Stomach (tissue), 9 donors: ENCODE data around the gene DFFB. TPM values are rescaled to one million over a fixed set of nuclear protein-coding genes. Genes with fewer than 3 reads are reported as not detected.

ENCODE experiments used
- DNase-seq, 2 donors: peaks; one replicate each; pipeline versions ENCODE4 v3.0.0 to v3.0.0-alpha.2; 2013 to 2019
- H3K27ac ChIP-seq, 5 donors: fragments of 200-600 bp in 4 of 5; sonication (generic) in 4 of 5; one replicate each; pipeline ENCODE4 v1.5.1; 2013 to 2019; ENCODE audit warnings: mild to moderate bottlenecking in 1 of 5, moderate library complexity in 1 of 5
- H3K27me3 ChIP-seq, 3 donors: fragments of 200-600 bp; sonication (generic); one replicate each; pipeline ENCODE4 v1.5.1; 2017 to 2019; ENCODE audit warnings: mixed run types in 1 of 3
- H3K36me3 ChIP-seq, 4 donors: fragments of 200-600 bp; sonication (generic); 1 replicate in 3 of 4; 2 replicates in 1 of 4; pipeline ENCODE4 v1.5.1; 2016 to 2019
- H3K4me1 ChIP-seq, 4 donors: fragments of 200-600 bp; sonication (generic); one replicate each; pipeline ENCODE4 v1.5.1; 2016 to 2019
- H3K4me3 ChIP-seq, 4 donors: fragments of 200-600 bp; sonication (generic) in 3 of 4; one replicate each; pipeline ENCODE4 v1.5.1; 2016 to 2019; ENCODE audit warnings: mild to moderate bottlenecking in 1 of 4
- H3K9me3 ChIP-seq, 4 donors: fragments of 200-600 bp; sonication (generic); one replicate each; pipeline ENCODE4 v1.5.1; 2016 to 2019
- CTCF ChIP-seq, 7 experiments: fragments of 450-650 bp in 4 of 7; fragments of 200-600 bp in 3 of 7; sonication (generic) in 3 of 7; IDR thresholded peaks; one replicate each; pipeline ENCODE4 v1.5.1; 2016 to 2019; ENCODE audit warnings: antibody characterized with exemption in 7 of 7, control low read depth in 2 of 7, mild to moderate bottlenecking in 1 of 7
- EP300 ChIP-seq: sonication (generic); formaldehyde crosslinking; IDR thresholded peaks from one replicate; pipeline ENCODE4 v1.6.1; 2017; ENCODE audit warnings: antibody characterized with exemption
- POLR2A ChIP-seq, 4 donors: fragments of 450-650 bp; IDR thresholded peaks; one replicate each; pipeline ENCODE4 v1.6.1; 2016; ENCODE audit warnings: antibody characterized with exemption in 4 of 4, control low read depth in 2 of 4, mild to moderate bottlenecking in 1 of 4, moderate library complexity in 1 of 4
- POLR2AphosphoS5 ChIP-seq, 3 donors: sonication (generic); formaldehyde crosslinking; IDR thresholded peaks; one replicate each; pipeline ENCODE4 v1.6.1; 2016; ENCODE audit warnings: antibody characterized with exemption in 3 of 3
- WGBS, 5 donors: extraction: QIAGEN DNeasy Blood & Tissue Kit in 3 of 5; methylation state at CpG; one replicate each; pipeline versions ENCODE4 v1.1.5 to v1.1.7; 2013 to 2018; 5-methylcytosine and 5-hydroxymethylcytosine counted together
- intact Hi-C: fragments of 100-400 bp; cut with DNase I; formaldehyde crosslinking; loops from one replicate; pipeline ENCODE4 v1.15.1; 2023; ENCODE audit warnings: low total_unique reads
- polyA plus RNA-seq, 3 donors: library from polyadenylated mRNA; stranded (reverse); fragments of 200-250 nt; gene quantifications; one replicate each; pipeline ENCODE4 v1.2.3, GENCODE V29; 2013
- total RNA-seq, 5 donors: library from RNA; depleted of rRNA; stranded (reverse); fragments of >200 nt; gene quantifications; one replicate each; pipeline versions ENCODE4 v1.1.0 to v1.2.3, GENCODE V29; 2014 to 2016
- donor health status: healthy with polysubstance abuse.
- donor health status: Bipolar disorder and iron deficiency.
- donor health status: healthy.

DFFB gene
- total and polyA plus RNA-seq, 8 donors: 1.2 to 9.3 (median 4.8) TPM

DNA sequence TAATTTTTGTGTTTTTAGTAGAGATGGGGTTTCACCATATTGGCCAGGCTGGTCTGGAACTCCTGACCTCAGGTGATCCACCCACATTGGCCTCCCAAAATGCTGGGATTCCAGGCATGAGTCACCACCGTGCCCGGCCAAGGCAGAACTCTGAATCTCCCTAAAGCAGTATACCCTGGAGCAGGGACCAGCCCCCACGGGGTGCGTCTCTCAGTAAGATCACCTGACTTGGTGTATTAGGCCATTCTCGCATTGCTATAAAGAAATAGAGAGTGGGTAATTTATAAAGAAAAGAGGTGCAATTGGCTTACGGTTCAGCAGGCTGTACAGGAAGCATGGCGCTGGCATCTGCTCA, 14.2 kb downstream of the DFFB start:
- WGBS, 5 donors: 94 to 97% (median 94%) methylated on average over 7 of the region's 7 CpGs

DNA sequence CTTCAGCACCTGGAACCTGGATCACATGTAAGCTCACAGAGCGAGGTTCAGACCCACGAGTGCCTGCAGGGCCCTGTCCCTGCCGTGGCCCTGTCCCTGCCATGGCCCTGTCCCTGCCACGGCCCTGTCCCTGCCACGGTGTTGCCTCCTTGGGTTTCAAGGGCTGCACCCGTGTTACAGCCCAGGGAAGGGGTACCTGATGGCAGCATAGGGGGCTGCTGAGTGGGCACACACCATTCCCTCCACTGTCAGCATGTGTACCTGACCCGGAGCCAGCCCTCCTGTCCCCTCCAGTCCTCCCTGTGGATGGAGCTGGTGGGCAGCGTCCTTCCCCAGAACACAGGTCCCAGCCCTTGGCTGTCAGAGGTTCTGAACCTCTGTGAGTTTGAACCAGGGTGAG, 15.3 kb downstream of the DFFB start:
- peaks cover 53 to 97% (median 94%) of the 10 kb centered on the region in 4 donors for H3K36me3 ChIP-seq
- H3K27me3 ChIP-seq: no peaks in the 10 kb centered on the region
- no peak for DNase-seq
- H3K4me1 ChIP-seq: no peaks in the 10 kb centered on the region
- no peak for TF ChIP-seq POLR2AphosphoS5 (IDR thresholded peaks at IDR 0.05)
- H3K9me3 ChIP-seq: no peaks in the 10 kb centered on the region
- WGBS, 5 donors: 89 to 95% (median 94%) methylated on average over 2 to 8 of the region's 8 CpGs
- no peak overlapping the region for H3K4me3 ChIP-seq
- no peak overlapping the region for H3K27ac ChIP-seq
- intact Hi-C loops: no loop called here

More for the DNA sequence above, 14.2 kb downstream of the DFFB start:
- H3K9me3 ChIP-seq: no peaks in the 10 kb centered on the region
- no peaks in the 10 kb centered on the region for H3K27me3 ChIP-seq
- intact Hi-C loops: no loop called here
- TF ChIP-seq CTCF (IDR thresholded peaks at IDR 0.05): no peak
- TF ChIP-seq EP300: no peak
- TF ChIP-seq POLR2A (IDR thresholded peaks at IDR 0.05): no peak
- no peak for TF ChIP-seq POLR2AphosphoS5 (IDR thresholded peaks at IDR 0.05)
- peaks cover 52 to 97% (median 96%) of the 10 kb centered on the region in 4 donors for H3K36me3 ChIP-seq
- no peaks in the 10 kb centered on the region for H3K4me1 ChIP-seq
- DNase-seq: no peak
- no peak overlapping the region for H3K4me3 ChIP-seq
- H3K27ac ChIP-seq: no peak overlapping the region

DNA sequence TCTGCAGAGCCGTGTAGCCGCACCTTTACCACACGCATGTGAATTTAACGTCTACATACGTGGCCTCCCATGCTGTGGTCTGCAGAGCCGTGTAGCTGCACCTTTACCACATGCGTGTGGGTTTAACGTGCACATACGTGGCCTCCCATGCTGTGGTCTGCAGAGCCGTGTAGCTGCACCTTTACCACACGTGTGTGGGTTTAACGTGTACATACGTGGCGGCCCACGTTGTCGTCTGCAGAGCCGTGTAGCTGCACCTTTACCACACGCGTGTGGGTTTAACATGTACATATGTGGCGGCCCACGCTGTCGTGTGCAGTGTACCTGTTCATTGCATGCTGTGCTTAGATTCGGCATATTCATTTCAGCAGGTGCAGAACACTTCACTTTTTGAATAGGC, 17.5 kb downstream of the DFFB start:
- Histone ChIP-seq H3K4me3 (no peak overlapping the region), H3K27me3 (no peaks in the 10 kb centered on the region), H3K4me1 (no peaks in the 10 kb centered on the region), H3K9me3 (peaks cover 0 to 17% (median 14%) of the 10 kb centered on the region in 4 donors), H3K27ac (no peak overlapping the region), H3K36me3 (peaks cover 44 to 98% (median 94%) of the 10 kb centered on the region in 4 donors)
- DNase-seq: no peak
- intact Hi-C loops: no loop called here
- WGBS, 5 donors: 94 to 96% (median 96%) methylated on average over 22 to 23 of the region's 23 CpGs
- TF ChIP-seq EP300: no peak
- TF ChIP-seq POLR2A (IDR thresholded peaks at IDR 0.05): no peak
- TF ChIP-seq POLR2AphosphoS5 (IDR thresholded peaks at IDR 0.05): no peak
- no peak for TF ChIP-seq CTCF (IDR thresholded peaks at IDR 0.05)

- 91 to 96% (median 93%) methylated on average over 15 to 16 of the region's 16 CpGs for WGBS, 5 donors
- no peak for DNase-seq
These were observed 19.4 kb downstream of the DFFB start for GRCh38 chr1:3876716-3877115.

More at GRCh38 chr1:3876716-3877115, 19.4 kb downstream of the DFFB start:
- Histone ChIP-seq H3K27ac (no peak overlapping the region), H3K4me1 (no peaks in the 10 kb centered on the region), H3K36me3 (peaks cover 35 to 97% (median 93%) of the 10 kb centered on the region in 4 donors), H3K4me3 (no peak overlapping the region), H3K27me3 (no peaks in the 10 kb centered on the region), H3K9me3 (peaks cover 0 to 17% (median 14%) of the 10 kb centered on the region in 4 donors)
- TF ChIP-seq EP300: no peak
- TF ChIP-seq POLR2A (IDR thresholded peaks at IDR 0.05): no peak
- no peak for TF ChIP-seq CTCF (IDR thresholded peaks at IDR 0.05)
- no peak for TF ChIP-seq POLR2AphosphoS5 (IDR thresholded peaks at IDR 0.05)
- intact Hi-C loops: no loop called here
